ENCODE measurements around the gene TBCK. TPM values are rescaled to one million over a fixed set of nuclear protein-coding genes. Genes with fewer than 3 reads are reported as not detected.

TBCK gene
- total and polyA plus RNA-seq, 2 experiments from 2014 or later, result 13.9 to 28.9 TPM

GRCh38 chr4:105998171-105999063 is 317.6 kb downstream of the TBCK start:
- H3K9me3 Mint-ChIP-seq, result no peaks in the 10 kb centered on the region; the same call in 2 of the 3 replicates
- H3K79me2 ChIP-seq (replicated peaks; ENCODE audit: insufficient read depth), result no peaks in the 10 kb centered on the region
- no peak overlapping the region for H3K4me3 Mint-ChIP-seq
- no peaks in the 10 kb centered on the region for H3K27me3 ChIP-seq (ENCODE audit: insufficient read depth)
- H4K20me1 ChIP-seq (replicated peaks; ENCODE audit: insufficient read depth), result no peaks in the 10 kb centered on the region
- peaks cover 22% of the 10 kb centered on the region for H3K4me1 Mint-ChIP-seq
- H3K27me3 Mint-ChIP-seq (ENCODE audit: insufficient read depth, low read depth, poor library complexity), result no peaks in the 10 kb centered on the region
- no peak for DNase-seq (ENCODE audit: low spot score)
- H3K27ac Mint-ChIP-seq, result peak overlapping the region; percentile 32; the same call in 1 of the 2 replicates
- H3F3A ChIP-seq (replicated peaks; ENCODE audit: low read depth), result no peaks in the 10 kb centered on the region
- peaks cover 18% of the 10 kb centered on the region for H3K4me1 ChIP-seq (ENCODE audit: insufficient read depth)
- 0 out of 2 replicates have a peak, but pooled peaks cover 3% of the 10 kb centered on the region for H3K9me2 ChIP-seq (ENCODE audit: insufficient read depth)
- no peaks in the 10 kb centered on the region for H3K36me3 Mint-ChIP-seq (ENCODE audit: low read depth)
- TF ChIP-seq NANOG (IDR thresholded peaks at IDR 0.05; ENCODE audit: borderline replicate concordance) (peak; percentile 74), ZNF114 (CRISPR knock-in tag; IDR thresholded peaks at IDR 0.05) (no peak), EZH2 (IDR thresholded peaks at IDR 0.05; ENCODE audit: low read depth, unreplicated experiment) (no peak), STAT1 (IDR thresholded peaks at IDR 0.05; ENCODE audit: unreplicated experiment) (no peak), REST (IDR thresholded peaks at IDR 0.05; ENCODE audit: unreplicated experiment) (no peak), CREB1 (CRISPR knock-in tag; IDR thresholded peaks at IDR 0.05; ENCODE audit: low read depth) (no peak)
- 0 out of 2 replicates have a peak overlapping the region, but pooled peaks have one; percentile 23 for H3K4me2 ChIP-seq
- no peak overlapping the region; the same call in 1 of the 2 replicates for H3K27ac ChIP-seq (ENCODE audit: low read depth)
- peak overlapping the region; percentile 53; the same call in 1 of the 2 replicates for H2AFZ ChIP-seq
- no peak for ATAC-seq
- H3K36me3 ChIP-seq (ENCODE audit: insufficient read depth), result no peaks in the 10 kb centered on the region
- H3K4me3 ChIP-seq, result no peak overlapping the region

GRCh38 chr4:105996845-105997244 is 319.2 kb downstream of the TBCK start:
- no peak overlapping the region for H3K27ac Mint-ChIP-seq
- Histone ChIP-seq H3K4me1 (ENCODE audit: insufficient read depth) (peaks cover 18% of the 10 kb centered on the region), H3K79me2 (replicated peaks; ENCODE audit: insufficient read depth) (no peaks in the 10 kb centered on the region), H3K4me3 (no peak overlapping the region), H3K27me3 (ENCODE audit: insufficient read depth) (no peaks in the 10 kb centered on the region), H3K27ac (ENCODE audit: low read depth) (no peak overlapping the region), H3F3A (replicated peaks; ENCODE audit: low read depth) (no peaks in the 10 kb centered on the region), H4K20me1 (replicated peaks; ENCODE audit: insufficient read depth) (no peaks in the 10 kb centered on the region), H2AFZ (no peak overlapping the region), H3K9me2 (ENCODE audit: insufficient read depth) (0 out of 2 replicates have a peak, but pooled peaks cover 3% of the 10 kb centered on the region), H3K36me3 (ENCODE audit: insufficient read depth) (no peaks in the 10 kb centered on the region), H3K4me2 (no peak overlapping the region)
- TF ChIP-seq STAT1 (IDR thresholded peaks at IDR 0.05; ENCODE audit: unreplicated experiment), result no peak
- TF ChIP-seq ZNF114 (CRISPR knock-in tag; IDR thresholded peaks at IDR 0.05), result no peak
- no peak for TF ChIP-seq NANOG (IDR thresholded peaks at IDR 0.05; ENCODE audit: borderline replicate concordance)
- no peak for TF ChIP-seq EZH2 (IDR thresholded peaks at IDR 0.05; ENCODE audit: low read depth, unreplicated experiment)
- TF ChIP-seq ZNF331 (CRISPR knock-in tag; IDR thresholded peaks at IDR 0.05; ENCODE audit: low read depth), result no peak
- TF ChIP-seq REST (IDR thresholded peaks at IDR 0.05; ENCODE audit: unreplicated experiment), result no peak
- TF ChIP-seq JUNB (IDR thresholded peaks at IDR 0.05; ENCODE audit: unreplicated experiment), result no peak
- no peak for TF ChIP-seq CREB1 (CRISPR knock-in tag; IDR thresholded peaks at IDR 0.05; ENCODE audit: low read depth)
- ATAC-seq, result no peak
- no peak overlapping the region for H3K4me3 Mint-ChIP-seq
- H3K4me1 Mint-ChIP-seq, result peaks cover 22% of the 10 kb centered on the region
- DNase-seq (ENCODE audit: low spot score), result no peak
- no peaks in the 10 kb centered on the region; the same call in 2 of the 3 replicates for H3K9me3 Mint-ChIP-seq
- no peaks in the 10 kb centered on the region for H3K27me3 Mint-ChIP-seq (ENCODE audit: insufficient read depth, low read depth, poor library complexity)
- H3K36me3 Mint-ChIP-seq (ENCODE audit: low read depth), result no peaks in the 10 kb centered on the region

Measured in GM23338 (cell line).